ENCODE data around the gene PIGC.

PIGC gene

DNA sequence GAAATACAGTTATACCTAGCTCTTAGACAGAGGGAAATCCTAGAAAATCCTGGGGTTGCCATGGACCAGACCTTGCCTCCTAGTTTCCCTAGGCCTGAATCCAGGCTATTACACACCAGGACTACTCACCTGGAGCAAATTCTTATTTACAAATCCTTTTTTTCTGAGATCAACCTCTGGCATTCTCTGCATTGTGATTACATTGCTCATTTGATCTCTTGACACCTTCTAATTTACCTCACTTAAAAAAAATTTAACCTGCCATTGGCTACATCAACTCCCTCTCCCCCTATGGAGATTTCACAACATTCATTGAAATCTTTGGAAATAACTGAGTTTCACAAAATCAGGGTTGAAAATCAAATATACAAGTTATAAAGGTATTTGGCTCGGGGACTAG lies 26.3 kb downstream of the PIGC start:
- TF ChIP-seq, protein P1, sequence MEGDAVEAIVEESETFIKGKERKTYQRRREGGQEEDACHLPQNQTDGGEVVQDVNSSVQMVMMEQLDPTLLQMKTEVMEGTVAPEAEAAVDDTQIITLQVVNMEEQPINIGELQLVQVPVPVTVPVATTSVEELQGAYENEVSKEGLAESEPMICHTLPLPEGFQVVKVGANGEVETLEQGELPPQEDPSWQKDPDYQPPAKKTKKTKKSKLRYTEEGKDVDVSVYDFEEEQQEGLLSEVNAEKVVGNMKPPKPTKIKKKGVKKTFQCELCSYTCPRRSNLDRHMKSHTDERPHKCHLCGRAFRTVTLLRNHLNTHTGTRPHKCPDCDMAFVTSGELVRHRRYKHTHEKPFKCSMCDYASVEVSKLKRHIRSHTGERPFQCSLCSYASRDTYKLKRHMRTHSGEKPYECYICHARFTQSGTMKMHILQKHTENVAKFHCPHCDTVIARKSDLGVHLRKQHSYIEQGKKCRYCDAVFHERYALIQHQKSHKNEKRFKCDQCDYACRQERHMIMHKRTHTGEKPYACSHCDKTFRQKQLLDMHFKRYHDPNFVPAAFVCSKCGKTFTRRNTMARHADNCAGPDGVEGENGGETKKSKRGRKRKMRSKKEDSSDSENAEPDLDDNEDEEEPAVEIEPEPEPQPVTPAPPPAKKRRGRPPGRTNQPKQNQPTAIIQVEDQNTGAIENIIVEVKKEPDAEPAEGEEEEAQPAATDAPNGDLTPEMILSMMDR (conservative IDR thresholded peaks at IDR 0.05; ENCODE audit: control insufficient read depth, insufficient read depth, low read depth, low read length) = no peak
- no peak overlapping the region for H3K4me3 ChIP-seq (ENCODE audit: control insufficient read depth, low read depth, low read length)
- no peak for DNase-seq (ENCODE audit: low read depth)

- no peak overlapping the region for H3K4me3 ChIP-seq (ENCODE audit: control insufficient read depth, low read depth, low read length)
- TF ChIP-seq, protein P1 (conservative IDR thresholded peaks at IDR 0.05; ENCODE audit: control insufficient read depth, insufficient read depth, low read depth, low read length) = no peak
- no peak for DNase-seq (ENCODE audit: low read depth)
Observed at GRCh38 chr1:172416496-172417035, 27.3 kb downstream of the PIGC start.

DNA sequence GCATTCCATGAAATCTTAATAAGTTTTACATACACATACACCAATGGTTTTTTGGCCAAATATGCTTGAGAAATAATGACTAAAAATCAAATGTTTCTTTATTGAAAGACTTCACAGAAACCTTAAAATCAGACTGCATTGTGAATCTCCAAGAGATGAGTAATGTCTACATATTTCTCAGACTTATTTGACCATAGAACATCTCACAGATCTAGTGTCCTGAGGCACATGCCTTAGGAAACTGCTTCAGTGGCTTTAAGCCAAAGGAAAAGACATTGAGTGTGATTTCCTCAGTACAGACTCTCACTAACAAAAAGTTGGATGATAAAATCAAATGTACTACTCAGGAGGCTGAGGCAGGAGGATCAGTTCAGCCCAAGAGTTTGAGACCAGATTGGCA lies 29.5 kb downstream of the PIGC start:
- TF ChIP-seq, protein P1 (conservative IDR thresholded peaks at IDR 0.05; ENCODE audit: control insufficient read depth, insufficient read depth, low read depth, low read length) = no peak
- H3K4me3 ChIP-seq (ENCODE audit: control insufficient read depth, low read depth, low read length) = no peak overlapping the region
- peak; percentile 51 for DNase-seq (ENCODE audit: low read depth)

DNA sequence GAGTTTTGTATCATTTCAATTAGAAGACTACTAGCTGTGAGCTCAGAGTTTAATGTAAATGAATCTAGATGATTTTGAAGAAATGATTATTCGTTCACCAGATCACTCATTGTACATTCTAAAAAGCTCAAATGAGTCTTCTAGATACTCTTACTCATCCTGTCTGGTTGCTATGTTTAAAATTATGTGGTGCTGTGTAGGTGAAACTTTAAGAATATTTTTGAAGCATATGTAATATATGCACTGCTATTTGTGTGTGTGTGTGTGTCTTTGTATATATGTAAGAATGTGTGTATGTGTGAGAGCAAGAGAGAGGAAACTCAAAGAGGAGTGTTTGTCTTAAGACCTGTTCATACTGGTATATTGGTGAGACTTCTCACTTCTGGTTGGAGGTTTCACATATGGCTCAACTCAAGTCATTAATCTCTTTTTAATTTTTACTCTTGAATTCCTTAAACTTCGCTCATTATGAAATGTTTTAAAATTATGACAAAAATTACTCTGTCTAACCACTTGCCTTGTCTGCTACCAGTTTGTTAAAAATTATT lies 32.0 kb downstream of the PIGC start:
- no peak overlapping the region for H3K4me3 ChIP-seq (ENCODE audit: control insufficient read depth, low read depth, low read length)
- no peak for DNase-seq (ENCODE audit: low read depth)
- TF ChIP-seq, protein P1 (conservative IDR thresholded peaks at IDR 0.05; ENCODE audit: control insufficient read depth, insufficient read depth, low read depth, low read length) = no peak

- H3K4me3 ChIP-seq (ENCODE audit: control insufficient read depth, low read depth, low read length) = no peak overlapping the region
- TF ChIP-seq, protein P1 (conservative IDR thresholded peaks at IDR 0.05; ENCODE audit: control insufficient read depth, insufficient read depth, low read depth, low read length) = no peak
Observed at GRCh38 chr1:172410027-172410426, 33.8 kb downstream of the PIGC start.

DNA sequence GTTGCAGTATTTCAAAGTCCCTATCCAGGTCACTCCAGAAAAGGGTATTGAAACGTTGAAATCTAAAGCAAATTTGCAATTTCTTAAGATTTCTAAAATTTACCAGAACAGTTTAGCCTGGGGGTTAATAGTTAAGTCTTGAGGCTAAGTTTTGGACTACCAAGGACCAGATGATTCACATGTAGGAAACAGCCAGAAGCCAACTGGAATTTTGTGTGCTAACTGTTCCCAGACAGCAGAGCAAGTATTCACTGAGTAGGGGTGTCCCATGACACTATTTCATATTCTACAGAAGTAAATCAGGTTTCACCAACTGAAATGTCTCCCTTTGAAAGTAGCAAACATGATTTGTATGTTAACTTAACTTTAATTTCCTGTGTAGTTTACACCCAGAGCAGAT lies 34.9 kb downstream of the PIGC start:
- peak; percentile 57 for DNase-seq (ENCODE audit: low read depth)
- TF ChIP-seq, protein P1 (conservative IDR thresholded peaks at IDR 0.05; ENCODE audit: control insufficient read depth, insufficient read depth, low read depth, low read length) = no peak
- H3K4me3 ChIP-seq (ENCODE audit: control insufficient read depth, low read depth, low read length) = no peak overlapping the region

More at GRCh38 chr1:172410027-172410426, 33.8 kb downstream of the PIGC start:
- no peak for DNase-seq (ENCODE audit: low read depth)

All from fibroblast of mammary gland (primary cell).